ENCODE data around the gene FEZF2.

FEZF2 gene

GRCh38 chr3:62378311-62378789 lies 5.0 kb upstream of the FEZF2 start:
- Mint-ChIP-seq H3K4me3 (no peak overlapping the region), H3K36me3 (ENCODE audit: low read depth) (no peaks in the 10 kb centered on the region), H3K9me3 (no peaks in the 10 kb centered on the region), H3K27ac (no peak overlapping the region), H3K4me1 (ENCODE audit: low read depth) (peaks cover 2% of the 10 kb centered on the region), H3K27me3 (ENCODE audit: low read depth) (peaks cover 76% of the 10 kb centered on the region)
- no peak for DNase-seq (ENCODE audit: low spot score)

GRCh38 chr3:62376906-62377877 lies 3.8 kb upstream of the FEZF2 start:
- Mint-ChIP-seq H3K36me3 (ENCODE audit: low read depth) (no peaks in the 10 kb centered on the region), H3K9me3 (no peaks in the 10 kb centered on the region), H3K4me3 (no peak overlapping the region), H3K4me1 (ENCODE audit: low read depth) (peaks cover 2% of the 10 kb centered on the region), H3K27me3 (ENCODE audit: low read depth) (peaks cover 82% of the 10 kb centered on the region), H3K27ac (no peak overlapping the region)
- DNase-seq (ENCODE audit: low spot score), result no peak

- Mint-ChIP-seq H3K27ac (no peak overlapping the region), H3K4me1 (ENCODE audit: low read depth) (peaks cover 2% of the 10 kb centered on the region), H3K9me3 (no peaks in the 10 kb centered on the region), H3K4me3 (no peak overlapping the region), H3K36me3 (ENCODE audit: low read depth) (no peaks in the 10 kb centered on the region), H3K27me3 (ENCODE audit: low read depth) (peaks cover 82% of the 10 kb centered on the region)
- DNase-seq (ENCODE audit: low spot score), result no peak
Observed at GRCh38 chr3:62376454-62376720, 3.0 kb upstream of the FEZF2 start.

- DNase-seq (ENCODE audit: low spot score), result no peak
- Mint-ChIP-seq H3K27me3 (ENCODE audit: low read depth) (peaks cover 85% of the 10 kb centered on the region), H3K27ac (no peak overlapping the region), H3K9me3 (no peaks in the 10 kb centered on the region), H3K4me1 (ENCODE audit: low read depth) (peaks cover 4% of the 10 kb centered on the region), H3K4me3 (no peak overlapping the region), H3K36me3 (ENCODE audit: low read depth) (no peaks in the 10 kb centered on the region)
Observed at GRCh38 chr3:62375655-62376453, 2.5 kb upstream of the FEZF2 start.

GRCh38 chr3:62374341-62375218 lies 1.2 kb upstream of the FEZF2 start:
- H3K36me3 Mint-ChIP-seq (ENCODE audit: low read depth), result peaks cover 2% of the 10 kb centered on the region
- no peak overlapping the region for H3K4me3 Mint-ChIP-seq
- DNase-seq (ENCODE audit: low spot score), result no peak
- no peaks in the 10 kb centered on the region for H3K9me3 Mint-ChIP-seq
- peaks cover 86% of the 10 kb centered on the region for H3K27me3 Mint-ChIP-seq (ENCODE audit: low read depth)
- peaks cover 4% of the 10 kb centered on the region for H3K4me1 Mint-ChIP-seq (ENCODE audit: low read depth)
- H3K27ac Mint-ChIP-seq, result no peak overlapping the region

GRCh38 chr3:62373714-62374333 lies 474 bp upstream of the FEZF2 start:
- no peak overlapping the region for H3K4me3 Mint-ChIP-seq
- peaks cover 2% of the 10 kb centered on the region for H3K36me3 Mint-ChIP-seq (ENCODE audit: low read depth)
- H3K27ac Mint-ChIP-seq, result no peak overlapping the region
- no peaks in the 10 kb centered on the region for H3K9me3 Mint-ChIP-seq
- H3K4me1 Mint-ChIP-seq (ENCODE audit: low read depth), result peaks cover 4% of the 10 kb centered on the region
- DNase-seq (ENCODE audit: low spot score), result no peak
- peaks cover 84% of the 10 kb centered on the region for H3K27me3 Mint-ChIP-seq (ENCODE audit: low read depth)

- Mint-ChIP-seq H3K9me3 (no peaks in the 10 kb centered on the region), H3K36me3 (ENCODE audit: low read depth) (peaks cover 2% of the 10 kb centered on the region), H3K4me1 (ENCODE audit: low read depth) (peaks cover 6% of the 10 kb centered on the region), H3K4me3 (no peak overlapping the region), H3K27me3 (ENCODE audit: low read depth) (peaks cover 87% of the 10 kb centered on the region), H3K27ac (no peak overlapping the region)
- DNase-seq (ENCODE audit: low spot score), result no peak
Observed at GRCh38 chr3:62372621-62373041, 719 bp downstream of the FEZF2 start.

GRCh38 chr3:62371720-62372591 lies 1.4 kb downstream of the FEZF2 start:
- H3K4me3 Mint-ChIP-seq, result no peak overlapping the region
- peaks cover 90% of the 10 kb centered on the region for H3K27me3 Mint-ChIP-seq (ENCODE audit: low read depth)
- H3K4me1 Mint-ChIP-seq (ENCODE audit: low read depth), result peaks cover 6% of the 10 kb centered on the region
- no peak overlapping the region for H3K27ac Mint-ChIP-seq
- no peaks in the 10 kb centered on the region for H3K9me3 Mint-ChIP-seq
- H3K36me3 Mint-ChIP-seq (ENCODE audit: low read depth), result peaks cover 2% of the 10 kb centered on the region
- no peak for DNase-seq (ENCODE audit: low spot score)

- no peak overlapping the region for H3K4me3 Mint-ChIP-seq
- H3K27me3 Mint-ChIP-seq (ENCODE audit: low read depth), result peaks cover 92% of the 10 kb centered on the region
Observed at GRCh38 chr3:62370858-62371719, 2.3 kb downstream of the FEZF2 start.

GRCh38 chr3:62370112-62370857 lies 3.1 kb downstream of the FEZF2 start:
- Mint-ChIP-seq H3K4me3 (no peak overlapping the region), H3K4me1 (ENCODE audit: low read depth) (peaks cover 6% of the 10 kb centered on the region), H3K27me3 (ENCODE audit: low read depth) (peaks cover 92% of the 10 kb centered on the region), H3K9me3 (no peaks in the 10 kb centered on the region), H3K36me3 (ENCODE audit: low read depth) (peaks cover 2% of the 10 kb centered on the region), H3K27ac (peak overlapping the region; percentile 71)
- DNase-seq (ENCODE audit: low spot score), result no peak

More at GRCh38 chr3:62370858-62371719, 2.3 kb downstream of the FEZF2 start:
- H3K27ac Mint-ChIP-seq, result peak overlapping the region; percentile 71
- no peak for DNase-seq (ENCODE audit: low spot score)
- H3K36me3 Mint-ChIP-seq (ENCODE audit: low read depth), result peaks cover 2% of the 10 kb centered on the region
- no peaks in the 10 kb centered on the region for H3K9me3 Mint-ChIP-seq
- H3K4me1 Mint-ChIP-seq (ENCODE audit: low read depth), result peaks cover 6% of the 10 kb centered on the region

- no peak for DNase-seq (ENCODE audit: low spot score)
- H3K9me3 Mint-ChIP-seq, result no peaks in the 10 kb centered on the region
- no peak overlapping the region for H3K27ac Mint-ChIP-seq
- peaks cover 2% of the 10 kb centered on the region for H3K36me3 Mint-ChIP-seq (ENCODE audit: low read depth)
- peaks cover 6% of the 10 kb centered on the region for H3K4me1 Mint-ChIP-seq (ENCODE audit: low read depth)
- H3K4me3 Mint-ChIP-seq, result no peak overlapping the region
- peaks cover 88% of the 10 kb centered on the region for H3K27me3 Mint-ChIP-seq (ENCODE audit: low read depth)
Observed at GRCh38 chr3:62369476-62369743, 3.9 kb downstream of the FEZF2 start.
